Glutamatergic neuron (in vitro differentiated cells): Measurements from ENCODE around the gene EHMT2. TPM values are rescaled to one million over a fixed set of nuclear protein-coding genes. Genes with fewer than 3 reads are reported as not detected.
A peak's percentile ranks its signal among the peaks of the same experiment; 100 is the strongest.

Experiments used
- DNase-seq: peaks from one replicate; pipeline ENCODE4 v3.0.0; 2022
- H3K27ac Mint-ChIP-seq: one replicate; pipeline ENCODE4 v1.8.0; 2020; ENCODE audit warnings: mild to moderate bottlenecking, mixed read lengths, inconsistent platforms; ENCODE audit not compliant: unreplicated experiment
- H3K27me3 Mint-ChIP-seq: one replicate; pipeline ENCODE4 v1.8.0; 2020; ENCODE audit warnings: mild to moderate bottlenecking, moderate library complexity, mixed read lengths, inconsistent platforms; ENCODE audit not compliant: unreplicated experiment
- H3K36me3 Mint-ChIP-seq: one replicate; pipeline ENCODE4 v1.8.0; 2020; ENCODE audit warnings: mild to moderate bottlenecking, mixed read lengths, inconsistent platforms; ENCODE audit not compliant: unreplicated experiment
- H3K4me1 Mint-ChIP-seq: one replicate; pipeline ENCODE4 v1.8.0; 2020; ENCODE audit warnings: mild to moderate bottlenecking, low read depth, mixed read lengths, inconsistent platforms; ENCODE audit not compliant: unreplicated experiment
- H3K4me3 Mint-ChIP-seq: one replicate; pipeline ENCODE4 v1.8.0; 2020; ENCODE audit warnings: mild to moderate bottlenecking, mixed read lengths, inconsistent platforms; ENCODE audit not compliant: unreplicated experiment
- H3K9me3 Mint-ChIP-seq: one replicate; pipeline ENCODE4 v1.8.0; 2020; ENCODE audit warnings: mild to moderate bottlenecking, moderate library complexity, mixed read lengths, inconsistent platforms; ENCODE audit not compliant: unreplicated experiment
- CTCF ChIP-seq: fragments of 200-600 bp; sonication (generic); IDR thresholded peaks from one replicate; pipeline ENCODE4 v1.5.0; 2021; ENCODE audit not compliant: partially characterized antibody, unreplicated experiment
- total RNA-seq: library from RNA; stranded (reverse); fragmentation: NEBNext Ultra II Directional; extraction: Animal tissue kit (Norgen Biotek cat#: 25700); gene quantifications from one replicate; pipeline ENCODE4 v1.2.1, GENCODE V29; 2021; ENCODE audit not compliant: unreplicated experiment

Gene EHMT2
- total RNA-seq, 1 donor from 2014 or later, result 113 TPM

GRCh38 chr6:31899215-31899614, 1.7 kb upstream of the EHMT2 start:
- H3K9me3 Mint-ChIP-seq, result peaks cover 11% of the 10 kb centered on the region
- no peak overlapping the region for H3K27ac Mint-ChIP-seq
- no peak for DNase-seq
- TF ChIP-seq CTCF, result no peak
- peaks cover 3% of the 10 kb centered on the region for H3K4me1 Mint-ChIP-seq
- no peaks in the 10 kb centered on the region for H3K36me3 Mint-ChIP-seq
- H3K4me3 Mint-ChIP-seq, result no peak overlapping the region
- peaks cover 9% of the 10 kb centered on the region for H3K27me3 Mint-ChIP-seq

DNA sequence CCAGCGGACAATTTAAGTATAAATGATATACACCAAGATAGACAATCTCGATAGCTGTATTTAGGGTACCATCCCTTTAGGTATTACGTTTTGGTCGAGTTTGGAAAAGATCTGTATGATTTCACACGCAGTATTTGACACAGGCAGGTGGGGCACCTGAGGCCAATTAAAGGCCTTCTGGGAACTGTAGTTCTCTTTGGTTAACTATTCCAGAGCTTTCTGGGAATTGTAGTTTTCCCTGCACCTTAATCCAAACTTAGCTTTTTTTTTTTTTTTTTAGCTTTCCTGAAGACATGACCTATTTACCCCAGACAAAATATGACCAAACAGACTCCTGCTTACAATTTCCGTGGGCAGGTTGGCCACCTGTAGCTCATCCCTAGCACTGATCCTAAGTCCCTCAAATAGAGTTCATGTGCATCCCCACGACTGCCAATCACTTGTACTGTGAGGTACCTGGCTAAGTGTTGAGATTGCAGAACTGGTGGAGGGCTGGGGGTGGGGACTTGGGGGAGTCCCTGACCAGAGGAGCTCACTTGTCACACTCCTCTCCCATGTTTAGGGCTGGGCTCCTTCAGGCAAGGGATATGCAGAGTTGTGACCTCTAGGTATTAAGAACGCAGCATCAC, 999 bp upstream of the EHMT2 start:
- Mint-ChIP-seq H3K4me1 (peaks cover 3% of the 10 kb centered on the region), H3K27ac (no peak overlapping the region), H3K27me3 (peaks cover 9% of the 10 kb centered on the region), H3K4me3 (peak overlapping the region; percentile 98), H3K36me3 (no peaks in the 10 kb centered on the region), H3K9me3 (peaks cover 11% of the 10 kb centered on the region)
- DNase-seq, result no peak
- TF ChIP-seq CTCF, result no peak

GRCh38 chr6:31896856-31897611, 464 bp downstream of the EHMT2 start:
- no peaks in the 10 kb centered on the region for H3K4me1 Mint-ChIP-seq
- no peak overlapping the region for H3K27ac Mint-ChIP-seq
- no peaks in the 10 kb centered on the region for H3K36me3 Mint-ChIP-seq
- peak; percentile 41 for DNase-seq
- H3K27me3 Mint-ChIP-seq, result peaks cover 5% of the 10 kb centered on the region
- TF ChIP-seq CTCF, result no peak
- peak overlapping the region; percentile 87 for H3K4me3 Mint-ChIP-seq
- H3K9me3 Mint-ChIP-seq, result peaks cover 5% of the 10 kb centered on the region

DNA sequence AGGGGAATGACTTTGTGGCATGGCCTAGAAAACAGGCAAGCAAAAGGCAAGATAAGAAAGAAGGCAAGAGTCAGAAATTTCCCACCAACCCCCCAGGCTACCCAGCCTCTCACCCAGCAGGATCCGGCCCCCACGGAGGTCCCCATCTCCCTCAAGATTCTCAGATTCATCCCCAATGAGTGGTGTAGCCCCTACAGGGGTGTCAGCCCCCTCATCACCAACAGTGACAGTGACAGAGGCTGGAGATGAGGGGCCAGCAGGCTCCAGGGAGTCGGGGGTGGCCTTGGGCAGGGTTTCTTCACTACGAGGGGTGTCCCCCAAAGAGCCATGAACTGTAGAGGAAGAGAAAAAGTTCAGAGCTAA, 1.0 kb downstream of the EHMT2 start:
- peaks cover 5% of the 10 kb centered on the region for H3K9me3 Mint-ChIP-seq
- H3K4me3 Mint-ChIP-seq, result peak overlapping the region; percentile 87
- H3K27ac Mint-ChIP-seq, result peak overlapping the region; percentile 40
- no peaks in the 10 kb centered on the region for H3K4me1 Mint-ChIP-seq
- peaks cover 5% of the 10 kb centered on the region for H3K27me3 Mint-ChIP-seq
- DNase-seq, result no peak
- no peaks in the 10 kb centered on the region for H3K36me3 Mint-ChIP-seq
- no peak for TF ChIP-seq CTCF

DNA sequence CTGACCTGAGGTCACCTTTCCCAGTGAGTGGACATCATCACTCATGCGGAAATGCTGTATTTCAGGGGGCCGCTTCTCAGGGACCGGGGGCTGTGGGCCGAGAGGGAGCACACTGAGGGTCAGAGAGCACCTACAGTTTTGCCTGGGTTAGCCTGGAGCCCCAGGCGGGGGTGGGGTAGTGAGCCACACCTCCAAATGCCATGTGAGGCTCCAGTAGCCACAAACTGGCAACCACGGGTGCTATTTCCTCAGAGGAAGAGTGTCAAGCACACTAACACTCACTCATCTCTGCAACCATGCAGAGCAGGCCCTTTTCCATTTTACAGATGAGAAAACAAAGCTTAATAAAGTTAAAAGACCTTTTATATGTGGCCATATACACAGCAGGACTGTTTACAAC, 4.7 kb downstream of the EHMT2 start:
- Mint-ChIP-seq H3K4me1 (no peaks in the 10 kb centered on the region), H3K36me3 (no peaks in the 10 kb centered on the region), H3K27me3 (peaks cover 2% of the 10 kb centered on the region), H3K4me3 (no peak overlapping the region), H3K27ac (no peak overlapping the region), H3K9me3 (peaks cover 2% of the 10 kb centered on the region)
- TF ChIP-seq CTCF, result no peak
- DNase-seq, result no peak
